Measurements from ENCODE around the gene RNF182.
"Not testable (repeated sequence)": the region's sequence is repeated elsewhere in the genome, so short reads cannot be mapped to it uniquely, and the experiment has no call there.

RNF182 gene

GRCh38 chr6:14004258-14004657 is 79.5 kb downstream of the RNF182 start:
- no peak for DNase-seq

GRCh38 chr6:14008809-14009208 is 84.1 kb downstream of the RNF182 start:
- DNase-seq, result no peak

DNA sequence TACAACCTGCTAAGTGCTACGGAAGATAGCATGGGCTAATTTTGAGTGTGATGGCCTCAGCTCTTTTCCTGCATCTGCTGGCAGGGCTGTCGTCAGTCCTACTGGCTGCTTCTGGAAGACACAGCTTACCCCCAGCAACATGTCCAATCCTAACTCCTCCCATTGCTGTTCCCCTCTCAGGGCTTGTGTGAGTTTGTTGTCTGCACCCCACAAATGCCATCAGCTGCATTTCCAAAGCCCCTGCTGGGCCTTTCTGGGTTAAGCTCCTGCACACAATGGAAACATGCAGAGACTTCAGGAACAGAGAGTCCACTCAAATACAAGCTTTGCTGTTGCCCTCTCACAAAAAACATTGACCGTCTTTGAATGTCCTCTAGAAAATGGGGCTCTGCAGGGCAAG is 84.7 kb downstream of the RNF182 start:
- DNase-seq, result no peak

- no peak for DNase-seq
Measured at GRCh38 chr6:14010275-14010674, 85.5 kb downstream of the RNF182 start.

DNA sequence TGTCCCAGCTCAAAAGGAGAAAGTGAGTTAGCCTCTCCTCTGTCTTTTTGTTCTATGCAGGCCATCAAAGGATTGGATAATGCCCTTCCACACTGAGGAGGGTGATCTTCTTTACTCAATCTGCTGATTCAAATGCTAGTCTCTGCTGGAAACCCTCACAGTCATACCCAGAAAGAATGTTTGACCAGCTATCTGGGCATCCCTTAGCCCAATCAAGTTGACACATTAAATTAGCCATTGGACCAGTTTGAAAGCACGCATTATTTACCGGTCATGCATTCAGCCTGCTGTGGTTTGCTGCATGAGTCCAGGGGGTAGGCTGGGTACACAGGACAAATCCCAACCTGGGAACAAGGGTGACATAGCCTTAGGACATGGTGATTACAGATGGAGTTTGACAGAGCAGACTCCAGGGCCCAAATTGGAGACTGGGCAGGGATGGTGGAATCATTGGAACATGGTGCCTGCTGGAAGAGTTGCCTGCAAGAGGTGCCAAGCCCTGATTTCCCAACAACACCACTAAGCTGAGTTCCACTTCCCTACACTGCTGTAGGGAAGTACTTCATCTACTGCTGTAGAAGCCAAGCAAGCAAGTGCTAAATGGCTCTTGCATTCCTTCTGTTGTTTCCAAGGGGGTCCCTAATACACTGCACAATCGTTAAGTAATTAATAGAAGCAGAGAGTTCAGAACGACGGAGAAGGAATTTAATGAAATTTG is 87.7 kb downstream of the RNF182 start:
- DNase-seq, result no peak

- no peak for DNase-seq
Measured at GRCh38 chr6:14015964-14016363, 91.2 kb downstream of the RNF182 start.

DNA sequence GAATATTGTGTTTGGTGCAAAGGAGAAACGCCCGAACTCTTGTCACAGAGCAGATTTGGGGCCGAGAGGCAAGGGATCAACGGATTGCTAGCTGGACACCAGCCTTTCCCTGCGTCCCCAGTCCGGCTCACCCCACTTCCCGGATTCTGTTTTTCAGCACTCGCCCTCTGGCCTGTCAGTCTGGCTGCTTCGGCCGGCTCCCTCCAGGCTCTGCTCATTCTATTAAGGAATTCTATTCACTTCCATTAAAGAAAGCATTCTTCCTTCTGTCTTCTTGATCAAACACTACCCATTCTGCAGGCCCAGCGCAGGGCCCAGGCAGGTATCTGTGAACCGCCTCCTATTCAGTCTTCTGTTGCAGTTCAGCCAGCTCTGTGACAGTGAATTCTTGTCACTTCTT is 91.7 kb downstream of the RNF182 start:
- no peak for DNase-seq

DNA sequence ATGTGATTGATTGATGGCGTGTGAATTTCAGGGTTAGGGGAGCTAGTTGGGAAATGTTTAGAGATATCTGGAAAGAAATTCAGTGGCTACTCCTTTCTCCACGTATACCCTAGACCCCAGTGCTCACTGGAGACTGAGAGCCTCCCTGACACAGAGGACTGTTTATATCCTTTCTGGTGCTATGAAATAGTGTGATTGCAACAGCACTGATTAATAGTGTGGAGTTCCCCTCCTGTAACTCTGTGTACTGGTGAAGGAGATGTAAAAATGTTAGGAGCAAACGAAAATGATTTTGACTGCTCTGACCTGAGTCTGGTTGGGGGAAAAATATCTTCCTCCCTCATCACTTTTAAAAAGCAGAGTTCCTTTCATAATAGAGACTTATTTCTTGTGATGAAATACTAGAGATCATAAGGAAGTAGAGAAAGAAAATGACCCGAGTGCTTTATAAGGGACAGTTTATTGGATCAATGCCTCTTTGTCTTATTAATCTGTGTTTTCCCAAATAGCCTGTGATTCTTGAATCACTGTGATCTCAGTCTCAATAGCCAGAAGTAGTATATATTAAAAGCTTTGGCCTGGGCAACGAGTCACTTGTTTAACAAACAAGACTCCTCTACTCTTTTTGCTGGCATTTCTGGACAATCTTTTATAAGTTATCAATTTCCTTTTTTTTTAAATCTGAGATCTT is 92.3 kb downstream of the RNF182 start:
- DNase-seq, result no peak

DNA sequence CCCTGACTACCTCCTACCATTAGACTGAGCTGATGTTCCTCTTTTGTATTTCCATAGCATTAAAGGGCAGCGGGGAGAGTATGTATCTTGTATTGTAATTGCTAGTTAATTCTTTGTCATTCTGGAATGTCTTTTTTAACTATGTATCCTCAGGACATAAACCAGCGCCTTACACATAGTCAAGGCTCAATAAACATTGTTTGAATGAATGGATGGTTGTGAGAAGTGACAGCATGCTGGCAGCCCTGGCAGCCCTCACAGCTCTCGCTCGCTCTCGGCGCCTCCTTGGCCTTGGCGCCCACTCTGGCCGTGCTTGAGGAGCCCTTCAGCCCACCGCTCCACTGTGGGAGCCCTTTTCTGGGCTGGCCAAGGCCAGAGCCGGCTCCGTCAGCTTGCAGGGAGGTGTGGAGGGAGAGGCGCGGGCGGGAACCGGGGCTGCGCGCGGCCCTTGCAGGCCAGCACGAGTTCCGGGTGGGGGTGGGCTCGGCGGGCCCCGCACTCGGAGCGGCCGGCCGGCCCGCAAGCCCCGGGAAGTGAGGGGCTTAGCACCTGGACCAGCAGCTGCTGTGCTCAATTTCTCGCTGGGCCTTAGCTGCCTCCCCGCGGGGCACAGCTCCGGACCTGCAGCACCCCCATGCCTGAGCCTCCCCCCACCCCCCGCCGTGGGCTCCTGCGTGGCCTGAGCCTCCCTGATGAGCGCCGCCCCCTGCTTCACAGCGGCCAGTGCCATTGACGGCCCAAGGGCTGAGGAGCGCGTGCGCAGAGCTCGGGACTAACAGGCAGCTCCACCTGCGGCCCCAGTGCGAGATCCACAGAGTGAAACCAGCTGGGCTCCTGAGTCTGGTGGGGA is 93.1 kb downstream of the RNF182 start:
- no peak for DNase-seq

DNA sequence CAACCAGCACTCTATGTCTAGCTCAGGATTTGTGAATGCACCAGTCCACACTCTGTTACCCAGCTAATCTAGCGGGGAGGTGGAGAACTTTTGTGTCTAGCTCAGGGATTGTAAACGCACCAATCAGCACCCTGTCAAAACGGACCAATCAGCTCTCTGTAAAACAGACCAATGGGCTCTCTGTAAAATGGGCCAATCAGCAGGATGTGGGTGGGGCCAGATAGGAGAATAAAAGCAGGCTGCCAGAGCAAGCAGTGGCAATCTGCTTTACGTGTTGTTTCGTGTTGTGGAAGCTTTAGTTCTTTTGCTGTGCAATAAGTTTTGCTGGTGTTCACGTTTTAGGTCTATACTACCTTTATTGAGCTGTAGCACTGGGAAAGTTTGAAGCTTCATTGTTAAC is 93.8 kb downstream of the RNF182 start:
- DNase-seq, result not testable (repeated sequence)

DNA sequence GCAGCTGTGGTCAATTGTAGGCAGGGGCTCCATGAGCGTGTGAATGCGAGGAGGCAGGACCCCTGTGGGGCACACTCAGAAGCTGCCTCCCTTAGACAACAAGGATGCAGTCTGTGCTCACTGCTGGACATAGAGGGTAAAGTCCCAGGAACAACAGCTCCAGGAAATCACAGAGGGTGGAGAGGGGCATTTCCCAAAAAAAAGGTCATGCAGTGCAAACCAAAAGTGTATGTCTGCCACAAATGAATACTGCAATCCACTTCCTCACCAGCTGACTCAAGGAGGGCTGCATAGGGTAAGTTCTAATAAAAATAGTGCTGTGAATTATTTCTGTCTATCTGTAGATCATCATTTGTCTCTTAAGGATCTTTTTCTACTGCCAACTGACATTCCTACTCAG is 95.8 kb downstream of the RNF182 start:
- no peak for DNase-seq

GRCh38 chr6:14021449-14021848 is 96.7 kb downstream of the RNF182 start:
- no peak for DNase-seq

DNA sequence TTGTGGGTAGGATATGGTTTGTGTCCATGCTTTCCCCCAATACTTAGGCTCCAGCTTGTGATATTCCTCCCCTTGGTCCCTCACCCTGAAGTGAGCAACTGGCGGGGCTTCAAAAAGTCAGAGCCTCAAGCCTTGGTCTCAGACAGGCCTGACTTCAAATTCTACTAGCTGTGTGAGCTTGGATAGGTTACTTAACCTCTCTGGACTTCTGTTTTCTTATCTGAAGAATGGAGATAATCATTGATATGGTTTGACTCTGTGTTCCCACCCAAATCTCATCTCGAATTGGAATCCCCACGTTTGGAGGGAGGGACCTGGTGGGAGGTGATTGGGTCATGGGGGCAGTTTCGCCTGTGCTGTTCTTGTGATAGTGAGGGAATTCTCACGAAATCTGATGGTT is 97.9 kb downstream of the RNF182 start:
- DNase-seq, result no peak

DNA sequence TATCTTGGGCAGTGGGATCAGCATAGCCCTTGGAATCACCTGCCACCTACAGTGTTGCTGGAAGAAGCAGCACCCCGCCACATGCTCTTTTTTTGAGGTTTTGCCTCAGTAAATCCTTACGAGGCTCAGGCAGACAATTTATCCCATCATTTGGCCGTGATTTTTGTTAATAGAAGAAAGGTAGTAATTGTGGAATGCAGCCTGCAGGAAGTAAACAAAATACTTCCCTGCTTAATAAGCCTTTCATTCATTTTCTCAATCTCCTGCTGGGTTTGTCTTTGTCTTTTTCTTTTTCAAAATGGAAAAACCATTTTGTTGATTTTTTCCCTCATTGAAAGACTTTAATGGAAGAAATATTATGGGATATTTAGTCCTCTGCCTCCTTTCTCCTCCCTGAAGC is 99.1 kb downstream of the RNF182 start:
- no peak for DNase-seq

- peak; percentile 3 to 27 for DNase-seq
Measured at GRCh38 chr6:14025160-14025559, 100.4 kb downstream of the RNF182 start.

- no peak for DNase-seq
Measured at GRCh38 chr6:14026831-14027539, 102.2 kb downstream of the RNF182 start.

- no peak for DNase-seq
Measured at GRCh38 chr6:14028631-14029030, 103.9 kb downstream of the RNF182 start.

DNA sequence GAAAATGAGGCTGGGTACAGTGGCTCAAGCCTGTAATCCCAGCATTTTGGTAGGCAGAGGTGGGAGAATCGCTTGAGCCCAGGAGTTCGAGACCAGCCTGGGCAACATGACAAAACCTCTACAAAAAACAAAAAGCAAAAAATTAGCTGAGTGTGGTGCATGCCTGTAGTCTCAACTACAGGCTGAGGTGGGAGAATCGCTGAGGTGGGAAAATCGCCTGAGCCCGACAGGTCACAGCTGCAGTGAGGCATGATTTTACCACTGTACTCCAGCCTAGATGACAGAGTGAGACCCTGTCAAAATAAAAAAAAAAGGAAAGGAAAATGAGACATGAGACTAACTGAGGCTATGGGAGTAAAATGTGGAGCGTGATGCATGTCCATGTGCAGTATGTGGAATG is 104.9 kb downstream of the RNF182 start:
- DNase-seq, result no peak
